ENCODE measurements around the gene PHACTR3.

Gene PHACTR3

GRCh38 chr20:59650418-59650817, 46.1 kb downstream of the PHACTR3 start:
- DNase-seq, result no peak

- DNase-seq, result no peak
Observed at GRCh38 chr20:59652381-59652780, 48.0 kb downstream of the PHACTR3 start.

DNA sequence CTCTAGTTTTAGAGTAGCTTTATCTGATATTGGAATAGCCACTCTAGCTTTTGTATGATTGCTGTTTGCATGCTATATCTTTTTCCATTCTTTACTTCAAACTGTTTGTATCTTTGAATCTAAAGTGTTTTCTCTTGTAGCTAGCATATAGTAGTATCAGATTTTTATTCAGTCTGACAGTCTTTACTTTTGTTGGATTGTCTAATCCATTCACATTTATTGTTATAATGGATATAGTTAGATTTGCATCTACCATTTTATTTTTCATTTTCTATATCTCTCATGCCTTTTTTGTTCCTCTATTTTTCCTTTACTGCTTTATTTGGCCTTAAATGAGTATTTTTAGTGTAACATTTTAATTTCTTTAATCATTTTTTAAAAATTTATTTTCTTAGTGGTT, 52.1 kb downstream of the PHACTR3 start:
- no peak for DNase-seq

DNA sequence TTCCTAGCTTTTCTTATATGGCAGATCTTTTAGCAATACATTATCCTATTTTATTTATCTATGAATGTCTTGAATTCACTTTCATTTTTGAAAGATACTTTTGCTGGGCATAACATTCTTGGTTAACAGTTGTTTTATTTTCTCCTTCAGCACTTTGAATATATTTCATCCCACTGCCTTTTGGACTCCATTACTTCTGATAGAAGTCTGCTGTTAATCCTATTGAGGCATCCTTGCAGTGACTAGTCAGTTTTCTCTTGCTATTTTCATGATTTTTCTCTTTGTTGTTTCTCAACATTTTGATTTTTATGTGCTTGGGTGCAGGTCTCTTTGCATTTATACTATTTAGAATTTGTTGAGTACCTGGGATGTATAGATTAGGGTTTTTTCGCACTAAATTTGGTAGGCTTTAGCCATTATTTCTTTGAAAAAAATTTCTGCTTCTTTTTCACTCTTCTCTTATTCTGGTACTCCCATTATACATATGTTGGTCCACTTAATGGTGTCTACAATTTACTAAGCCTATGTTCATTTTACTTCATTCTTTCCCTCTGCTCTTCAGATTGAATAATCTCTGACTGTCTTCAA, 53.2 kb downstream of the PHACTR3 start:
- no peak for DNase-seq

DNA sequence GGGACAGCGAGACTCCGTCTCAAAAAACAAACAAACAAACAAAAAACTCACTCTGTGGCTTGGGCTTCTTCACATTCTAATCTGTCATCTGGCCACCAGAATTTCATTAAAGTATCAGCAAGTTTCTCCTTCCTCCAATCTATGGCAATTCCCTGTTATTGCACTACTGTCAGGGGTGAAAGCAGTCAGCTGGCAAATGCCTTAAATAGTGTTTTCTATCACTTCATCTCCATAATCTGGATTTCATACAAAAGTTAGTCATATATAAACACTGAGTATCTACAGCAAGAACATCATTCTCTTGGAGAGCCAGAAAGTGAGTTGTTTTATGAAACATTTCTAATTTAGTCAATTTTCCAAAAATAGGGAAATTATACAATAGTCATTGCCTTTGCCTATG, 56.1 kb downstream of the PHACTR3 start:
- no peak for DNase-seq

DNA sequence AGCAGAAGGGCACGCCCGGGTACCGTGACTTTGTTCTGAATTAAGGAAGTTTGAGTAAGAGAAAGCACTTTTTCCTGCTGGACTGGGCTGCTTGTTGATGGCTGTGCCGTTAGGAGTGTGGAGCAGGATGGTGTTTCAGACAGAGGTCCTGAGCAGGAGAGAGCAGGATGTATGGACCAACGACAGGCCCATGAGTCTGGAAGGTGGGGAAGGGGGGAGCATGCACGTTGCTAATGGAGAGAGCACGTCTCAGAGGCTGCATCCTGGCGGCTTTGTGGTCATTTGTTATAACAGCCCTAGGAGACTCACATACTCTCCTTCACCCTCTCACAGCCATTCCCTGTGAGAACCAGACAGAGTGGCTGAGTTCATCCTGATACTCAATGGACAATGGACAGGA, 56.8 kb downstream of the PHACTR3 start:
- no peak for DNase-seq

- no peak for DNase-seq
Observed at GRCh38 chr20:59661621-59662020, 57.3 kb downstream of the PHACTR3 start.

GRCh38 chr20:59662161-59662560, 57.8 kb downstream of the PHACTR3 start:
- DNase-seq, result no peak

DNA sequence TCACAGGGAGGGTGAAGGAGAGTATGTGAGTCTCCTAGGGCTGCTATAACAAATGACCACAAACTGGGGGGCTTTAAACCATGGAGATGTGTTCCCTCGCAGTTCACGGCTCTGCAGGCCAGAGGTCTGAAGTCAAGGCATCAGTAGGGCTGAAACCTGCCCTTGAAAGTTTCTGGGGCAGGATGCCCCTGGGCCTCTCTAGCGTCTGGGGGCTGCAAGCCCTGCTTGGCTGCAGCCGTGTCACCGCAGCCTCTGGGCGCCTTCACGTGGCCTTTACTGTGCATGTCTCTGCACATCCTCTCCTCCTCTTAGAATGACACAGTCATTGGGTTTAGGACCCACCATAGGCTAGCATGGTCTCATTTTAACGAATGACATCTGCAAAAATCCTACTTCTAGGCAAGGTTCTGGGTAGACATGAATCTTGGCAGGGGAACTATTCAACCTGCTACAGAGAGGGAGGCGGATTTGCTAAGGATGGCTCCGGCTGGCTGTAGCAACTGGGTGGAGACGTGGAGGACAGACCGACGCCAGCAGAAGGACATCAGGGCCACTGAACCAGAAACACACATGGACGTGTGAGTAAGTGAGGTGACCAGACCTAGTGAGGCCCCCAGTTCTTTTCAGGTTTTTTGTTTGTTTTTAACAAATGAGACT, 58.6 kb downstream of the PHACTR3 start:
- no peak for DNase-seq

DNA sequence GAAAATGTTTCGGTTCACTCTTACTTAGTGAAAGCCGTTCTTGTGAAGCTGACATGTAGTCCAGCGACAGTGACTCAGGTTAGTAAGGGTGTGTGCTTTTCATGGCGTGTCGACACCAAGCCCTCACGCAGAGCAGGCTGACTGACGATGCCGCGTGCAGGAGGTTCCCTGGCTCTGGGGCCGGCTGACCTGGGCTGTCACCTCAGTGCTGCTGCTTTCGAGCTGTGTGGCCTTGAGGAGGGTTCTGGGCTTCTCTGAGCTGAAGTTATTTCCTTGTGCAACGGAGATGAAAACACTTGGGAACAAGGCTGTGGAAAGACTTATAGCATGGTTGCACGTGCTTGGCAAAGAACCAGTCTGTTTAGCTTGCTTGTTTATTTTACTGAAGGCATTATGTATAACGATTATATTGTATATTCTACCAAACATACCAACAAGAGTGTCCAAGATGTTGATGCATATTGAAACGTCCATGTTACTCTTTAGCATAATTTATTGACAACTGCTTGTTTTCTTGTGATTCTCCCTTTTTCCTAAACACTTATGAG, 59.2 kb downstream of the PHACTR3 start:
- no peak for DNase-seq

GRCh38 chr20:59664421-59664941, 60.1 kb downstream of the PHACTR3 start:
- DNase-seq, result no peak

- DNase-seq, result no peak
Observed at GRCh38 chr20:59665656-59666555, 61.6 kb downstream of the PHACTR3 start.

DNA sequence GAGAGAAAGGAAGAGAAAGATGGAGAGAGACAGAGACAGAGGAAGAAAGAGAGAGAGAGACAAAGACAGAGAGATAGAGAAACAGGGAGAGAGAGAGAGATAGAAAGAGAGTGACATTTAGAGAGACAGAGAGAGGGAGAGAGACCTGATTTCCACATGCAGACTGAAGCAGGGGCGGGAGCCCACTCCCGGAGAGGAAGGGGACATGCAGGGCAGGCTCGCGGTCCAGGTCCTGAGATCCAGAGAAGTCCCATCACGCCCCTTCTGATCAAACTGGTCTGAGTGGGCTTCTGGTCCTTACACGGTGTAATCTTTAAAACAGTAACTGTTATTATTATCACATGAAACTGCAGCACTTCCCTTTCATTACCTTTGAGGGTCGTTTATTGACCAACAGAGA, 62.2 kb downstream of the PHACTR3 start:
- DNase-seq, result no peak

DNA sequence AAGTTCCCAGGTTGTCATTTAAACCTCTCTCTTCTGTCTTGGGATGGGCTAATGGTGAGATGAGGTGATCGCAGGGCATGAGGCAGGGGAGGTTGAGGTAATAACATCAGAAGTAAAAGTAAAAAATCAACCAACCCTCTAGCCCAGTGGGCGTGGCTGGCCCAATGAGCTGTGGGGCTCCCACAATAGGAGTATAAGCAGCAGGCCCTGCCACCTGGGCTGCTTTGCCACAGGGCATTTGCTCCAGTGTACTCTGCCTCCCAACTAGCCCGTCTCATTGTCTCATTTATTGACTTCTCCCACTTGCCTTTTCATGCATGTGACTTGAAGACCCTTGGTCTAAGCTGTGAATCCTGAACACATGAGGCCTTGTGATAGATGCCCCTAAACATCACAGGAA, 62.8 kb downstream of the PHACTR3 start:
- no peak for DNase-seq

- DNase-seq, result no peak
Observed at GRCh38 chr20:59667981-59668515, 63.7 kb downstream of the PHACTR3 start.

DNA sequence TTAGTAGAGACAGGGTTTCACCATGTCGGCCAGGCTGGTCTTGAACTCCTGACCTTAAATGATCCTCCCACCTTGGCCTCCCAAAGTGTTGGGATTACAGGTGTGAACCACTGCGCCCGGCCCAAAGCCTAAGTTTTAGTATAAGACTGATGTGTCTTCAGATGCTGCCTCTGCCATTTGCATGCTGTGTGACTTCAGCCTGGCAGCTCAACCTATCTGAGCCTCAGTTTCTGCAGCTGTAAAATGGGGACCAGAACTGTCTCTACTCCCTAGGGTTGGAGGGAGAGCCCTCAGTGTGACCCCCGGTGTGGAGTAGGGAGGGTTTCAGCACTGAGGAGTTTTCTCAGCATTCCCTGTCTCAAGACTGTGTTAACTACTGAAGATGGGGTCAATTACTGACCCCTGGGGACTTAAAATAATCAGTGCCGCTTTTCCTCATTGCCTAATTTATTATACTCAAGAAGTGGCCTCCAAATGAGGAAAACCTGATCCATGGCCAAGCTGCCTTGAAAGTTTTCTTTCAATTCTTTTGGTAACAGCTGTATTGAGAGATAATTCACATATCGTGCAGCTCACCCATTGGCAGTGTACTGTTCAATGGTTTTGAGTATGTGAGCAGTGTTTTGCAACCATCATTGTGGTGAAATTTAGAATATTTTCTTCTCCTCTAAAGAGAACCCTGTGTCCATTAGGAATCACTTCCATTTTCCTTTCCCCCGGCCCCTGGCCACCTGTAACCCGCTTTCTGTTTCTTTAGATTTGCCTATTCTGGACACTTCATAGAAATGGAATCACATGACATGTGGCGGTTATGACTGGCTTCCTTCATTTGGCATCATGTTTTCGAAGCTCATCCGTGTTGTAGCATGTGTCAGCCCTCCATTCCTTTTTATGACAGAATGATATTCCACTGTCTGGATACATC, 64.8 kb downstream of the PHACTR3 start:
- no peak for DNase-seq

GRCh38 chr20:59670786-59671492, 66.6 kb downstream of the PHACTR3 start:
- DNase-seq, result no peak

GRCh38 chr20:59671661-59672471, 67.5 kb downstream of the PHACTR3 start:
- no peak for DNase-seq

DNA sequence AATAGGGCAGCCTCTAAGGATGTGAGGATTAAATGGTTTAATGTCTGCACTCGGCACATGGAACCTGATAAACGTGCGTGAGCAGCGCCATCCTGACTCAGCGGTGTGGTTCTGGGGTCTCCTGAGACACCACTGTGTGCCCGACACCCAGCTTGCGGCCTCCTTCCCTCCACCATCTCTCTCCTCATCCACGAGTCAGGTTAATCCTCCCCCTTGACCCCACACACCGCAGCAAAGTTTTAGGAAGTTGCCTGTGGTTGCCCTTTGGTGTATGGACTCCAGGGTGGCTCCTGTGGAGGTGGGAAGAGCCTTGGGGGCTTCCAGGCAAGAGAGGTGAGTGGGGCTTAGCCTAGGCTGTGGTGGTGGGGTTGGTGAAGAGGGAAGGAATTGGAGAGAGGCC, 68.2 kb downstream of the PHACTR3 start:
- no peak for DNase-seq

- DNase-seq, result no peak
Observed at GRCh38 chr20:59673288-59673997, 69.1 kb downstream of the PHACTR3 start.

Data from CD4-positive, alpha-beta T cell treated with Interleukin-4 for 4 hours (primary cell).